IMR-90 (cell line): ENCODE measurements around the gene SAMD4B.
A peak's percentile ranks its signal among the peaks of the same experiment; 100 is the strongest.

Experiments
- CEBPB ChIP-seq: IDR thresholded peaks from 2 replicates; pipeline ENCODE4 v1.6.1; 2012; ENCODE audit warnings: low read depth, low read length, improper control_type of control experiment
- CTCF ChIP-seq: conservative IDR thresholded peaks from 2 replicates; pipeline ENCODE4 v1.5.1; 2012; ENCODE audit warnings: mild to moderate bottlenecking, low read depth, low read length, improper control_type of control experiment
- MAFK ChIP-seq: IDR thresholded peaks from 2 replicates; pipeline ENCODE4 v1.6.1; 2012; ENCODE audit warnings: low read depth, low read length, improper control_type of control experiment
- POLR2A ChIP-seq: IDR thresholded peaks from 2 replicates; pipeline ENCODE4 v1.6.1; 2012; ENCODE audit warnings: mild to moderate bottlenecking, low read depth, low read length
- RAD21 ChIP-seq: IDR thresholded peaks from 2 replicates; pipeline ENCODE4 v1.6.1; 2012; ENCODE audit warnings: low read length, improper control_type of control experiment
- RCOR1 ChIP-seq: IDR thresholded peaks from 2 replicates; pipeline ENCODE4 v1.6.1; 2012; ENCODE audit warnings: mild to moderate bottlenecking, low read length, improper control_type of control experiment; ENCODE audit not compliant: insufficient replicate concordance
- SMC3 ChIP-seq: fragments of 150-350 bp; IDR thresholded peaks from 2 replicates; pipeline ENCODE4 v1.6.1; 2016; ENCODE audit warnings: low read depth, mild to moderate bottlenecking, antibody characterized with exemption, low read length, moderate library complexity

GRCh38 chr19:39411081-39411831 is 69.0 kb downstream of the SAMD4B start:
- no peak for TF ChIP-seq CTCF
- no peak for TF ChIP-seq MAFK
- peak; percentile 73 for TF ChIP-seq RCOR1
- no peak for TF ChIP-seq SMC3
- no peak for TF ChIP-seq RAD21
- peak; percentile 86 for TF ChIP-seq CEBPB
- TF ChIP-seq POLR2A = peak; percentile 90
